ENCODE results near the gene GPR143.

DNA sequence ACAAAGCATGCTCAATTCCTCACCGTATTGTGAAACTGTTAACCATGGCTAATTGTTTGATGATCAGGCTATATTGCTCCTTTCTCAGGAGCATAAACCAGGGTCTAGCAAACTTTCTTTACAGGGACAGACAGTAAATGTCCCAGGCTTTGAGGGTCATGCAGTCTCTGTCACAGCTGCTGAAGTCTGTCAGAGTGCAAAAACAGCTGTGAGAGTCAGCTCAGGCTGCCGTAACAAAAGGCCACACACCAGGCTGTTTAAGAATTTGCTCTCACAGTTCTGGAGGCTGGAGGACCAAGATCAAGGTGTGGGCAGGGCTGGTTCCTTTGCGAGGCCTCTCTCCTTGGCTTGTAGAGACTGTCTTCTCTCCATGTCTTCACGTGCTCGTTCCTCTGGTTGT is 75.6 kb downstream of the GPR143 start:
- TF ChIP-seq POLR2A (IDR thresholded peaks at IDR 0.05; ENCODE audit: low read depth, low read length) (no peak), POLR2AphosphoS5 (IDR thresholded peaks at IDR 0.05; ENCODE audit: low read depth, low read length) (no peak)

Data from GM12892 (cell line).